ENCODE results near the gene PLEKHG4B.

DNA sequence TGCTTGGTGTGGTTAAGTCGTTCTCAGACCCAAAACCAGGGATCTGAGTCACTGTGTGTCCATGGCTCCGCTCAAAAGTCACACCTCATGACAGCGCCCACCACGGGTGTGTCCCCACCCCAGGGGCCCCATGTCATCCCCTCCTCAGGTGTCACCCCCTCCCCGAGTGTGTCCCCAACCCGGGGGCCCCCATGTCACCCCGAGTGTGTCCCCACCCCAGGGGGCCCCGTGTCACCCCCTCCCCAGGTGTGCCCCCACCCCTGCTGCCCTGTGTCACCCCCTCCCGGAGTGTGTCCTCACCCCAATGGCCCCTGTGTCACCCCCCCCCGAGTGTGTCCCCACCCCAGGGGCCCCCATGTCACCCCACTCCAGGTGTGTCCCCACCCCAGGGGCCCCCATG is 104.4 kb downstream of the PLEKHG4B start:
- TF ChIP-seq FOXM1 (IDR thresholded peaks at IDR 0.05; ENCODE audit: borderline replicate concordance, low read depth) (no peak), EP300 (IDR thresholded peaks at IDR 0.05; ENCODE audit: borderline replicate concordance) (no peak), NFIC (IDR thresholded peaks at IDR 0.05) (no peak), TAF1 (IDR thresholded peaks at IDR 0.05; ENCODE audit: low read depth) (no peak), RAD21 (IDR thresholded peaks at IDR 0.05; ENCODE audit: low read depth) (no peak), TEAD4 (IDR thresholded peaks at IDR 0.05) (no peak), CREB1 (IDR thresholded peaks at IDR 0.05; ENCODE audit: low read depth) (no peak), EGR1 (IDR thresholded peaks at IDR 0.05) (no peak)
- TF ChIP-seq, protein P1, sequence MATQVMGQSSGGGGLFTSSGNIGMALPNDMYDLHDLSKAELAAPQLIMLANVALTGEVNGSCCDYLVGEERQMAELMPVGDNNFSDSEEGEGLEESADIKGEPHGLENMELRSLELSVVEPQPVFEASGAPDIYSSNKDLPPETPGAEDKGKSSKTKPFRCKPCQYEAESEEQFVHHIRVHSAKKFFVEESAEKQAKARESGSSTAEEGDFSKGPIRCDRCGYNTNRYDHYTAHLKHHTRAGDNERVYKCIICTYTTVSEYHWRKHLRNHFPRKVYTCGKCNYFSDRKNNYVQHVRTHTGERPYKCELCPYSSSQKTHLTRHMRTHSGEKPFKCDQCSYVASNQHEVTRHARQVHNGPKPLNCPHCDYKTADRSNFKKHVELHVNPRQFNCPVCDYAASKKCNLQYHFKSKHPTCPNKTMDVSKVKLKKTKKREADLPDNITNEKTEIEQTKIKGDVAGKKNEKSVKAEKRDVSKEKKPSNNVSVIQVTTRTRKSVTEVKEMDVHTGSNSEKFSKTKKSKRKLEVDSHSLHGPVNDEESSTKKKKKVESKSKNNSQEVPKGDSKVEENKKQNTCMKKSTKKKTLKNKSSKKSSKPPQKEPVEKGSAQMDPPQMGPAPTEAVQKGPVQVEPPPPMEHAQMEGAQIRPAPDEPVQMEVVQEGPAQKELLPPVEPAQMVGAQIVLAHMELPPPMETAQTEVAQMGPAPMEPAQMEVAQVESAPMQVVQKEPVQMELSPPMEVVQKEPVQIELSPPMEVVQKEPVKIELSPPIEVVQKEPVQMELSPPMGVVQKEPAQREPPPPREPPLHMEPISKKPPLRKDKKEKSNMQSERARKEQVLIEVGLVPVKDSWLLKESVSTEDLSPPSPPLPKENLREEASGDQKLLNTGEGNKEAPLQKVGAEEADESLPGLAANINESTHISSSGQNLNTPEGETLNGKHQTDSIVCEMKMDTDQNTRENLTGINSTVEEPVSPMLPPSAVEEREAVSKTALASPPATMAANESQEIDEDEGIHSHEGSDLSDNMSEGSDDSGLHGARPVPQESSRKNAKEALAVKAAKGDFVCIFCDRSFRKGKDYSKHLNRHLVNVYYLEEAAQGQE (IDR thresholded peaks at IDR 0.05; ENCODE audit: low read depth), result no peak
- TF ChIP-seq, protein P2, sequence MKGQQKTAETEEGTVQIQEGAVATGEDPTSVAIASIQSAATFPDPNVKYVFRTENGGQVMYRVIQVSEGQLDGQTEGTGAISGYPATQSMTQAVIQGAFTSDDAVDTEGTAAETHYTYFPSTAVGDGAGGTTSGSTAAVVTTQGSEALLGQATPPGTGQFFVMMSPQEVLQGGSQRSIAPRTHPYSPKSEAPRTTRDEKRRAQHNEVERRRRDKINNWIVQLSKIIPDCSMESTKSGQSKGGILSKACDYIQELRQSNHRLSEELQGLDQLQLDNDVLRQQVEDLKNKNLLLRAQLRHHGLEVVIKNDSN (IDR thresholded peaks at IDR 0.05), result no peak
- TF ChIP-seq, protein P3, sequence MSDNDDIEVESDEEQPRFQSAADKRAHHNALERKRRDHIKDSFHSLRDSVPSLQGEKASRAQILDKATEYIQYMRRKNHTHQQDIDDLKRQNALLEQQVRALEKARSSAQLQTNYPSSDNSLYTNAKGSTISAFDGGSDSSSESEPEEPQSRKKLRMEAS (IDR thresholded peaks at IDR 0.05), result no peak

All from Ishikawa (cell line).